Thyroid gland (tissue), 4 donors: Measurements from ENCODE around the gene PHEX.

Experiments used
- POLR2A ChIP-seq, 2 donors: fragments of 450-650 bp; IDR thresholded peaks; one replicate each; pipeline ENCODE4 v1.6.1; 2017; ENCODE audit warnings: antibody characterized with exemption in 2 of 2, mild to moderate bottlenecking in 2 of 2, moderate library complexity in 1 of 2
- TF ChIP-seq, protein P1 (sequence below), 6 experiments: fragments of 200-600 bp in 3 of 6; fragments of 450-650 bp in 3 of 6; sonication (generic) in 3 of 6; IDR thresholded peaks; one replicate each; pipeline ENCODE4 v1.5.1; 2016 to 2019; ENCODE audit warnings: antibody characterized with exemption in 6 of 6, mild to moderate bottlenecking in 2 of 6, inconsistent platforms in 1 of 6, moderate library complexity in 1 of 6

DNA sequence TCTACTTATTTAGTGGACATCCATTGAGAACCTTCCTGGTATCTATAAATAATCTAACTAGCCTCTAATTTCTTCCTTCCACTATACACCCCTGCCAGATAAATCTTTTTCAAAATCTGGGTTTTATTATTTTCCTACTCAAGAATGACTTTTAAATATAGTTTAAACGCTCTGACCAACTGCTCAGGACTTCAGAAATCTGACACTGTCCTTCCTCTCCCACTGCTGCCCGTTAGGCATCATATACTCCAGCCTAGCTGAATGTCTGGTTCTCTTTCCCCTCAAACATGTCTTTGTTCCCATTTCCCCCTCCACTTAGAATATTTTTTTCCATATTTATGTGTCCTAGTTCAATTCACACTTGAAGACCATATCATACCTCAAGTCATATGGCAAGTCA lies 205.4 kb downstream of the PHEX start:
- no peak for TF ChIP-seq POLR2A (IDR thresholded peaks at IDR 0.05)
- TF ChIP-seq, protein P1, sequence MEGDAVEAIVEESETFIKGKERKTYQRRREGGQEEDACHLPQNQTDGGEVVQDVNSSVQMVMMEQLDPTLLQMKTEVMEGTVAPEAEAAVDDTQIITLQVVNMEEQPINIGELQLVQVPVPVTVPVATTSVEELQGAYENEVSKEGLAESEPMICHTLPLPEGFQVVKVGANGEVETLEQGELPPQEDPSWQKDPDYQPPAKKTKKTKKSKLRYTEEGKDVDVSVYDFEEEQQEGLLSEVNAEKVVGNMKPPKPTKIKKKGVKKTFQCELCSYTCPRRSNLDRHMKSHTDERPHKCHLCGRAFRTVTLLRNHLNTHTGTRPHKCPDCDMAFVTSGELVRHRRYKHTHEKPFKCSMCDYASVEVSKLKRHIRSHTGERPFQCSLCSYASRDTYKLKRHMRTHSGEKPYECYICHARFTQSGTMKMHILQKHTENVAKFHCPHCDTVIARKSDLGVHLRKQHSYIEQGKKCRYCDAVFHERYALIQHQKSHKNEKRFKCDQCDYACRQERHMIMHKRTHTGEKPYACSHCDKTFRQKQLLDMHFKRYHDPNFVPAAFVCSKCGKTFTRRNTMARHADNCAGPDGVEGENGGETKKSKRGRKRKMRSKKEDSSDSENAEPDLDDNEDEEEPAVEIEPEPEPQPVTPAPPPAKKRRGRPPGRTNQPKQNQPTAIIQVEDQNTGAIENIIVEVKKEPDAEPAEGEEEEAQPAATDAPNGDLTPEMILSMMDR (IDR thresholded peaks at IDR 0.05): no peak
